Measurements from ENCODE around the gene TLR9.
"Not testable (repeated sequence)": the region's sequence is repeated elsewhere in the genome, so short reads cannot be mapped to it uniquely, and the experiment has no call there.

TLR9 gene

DNA sequence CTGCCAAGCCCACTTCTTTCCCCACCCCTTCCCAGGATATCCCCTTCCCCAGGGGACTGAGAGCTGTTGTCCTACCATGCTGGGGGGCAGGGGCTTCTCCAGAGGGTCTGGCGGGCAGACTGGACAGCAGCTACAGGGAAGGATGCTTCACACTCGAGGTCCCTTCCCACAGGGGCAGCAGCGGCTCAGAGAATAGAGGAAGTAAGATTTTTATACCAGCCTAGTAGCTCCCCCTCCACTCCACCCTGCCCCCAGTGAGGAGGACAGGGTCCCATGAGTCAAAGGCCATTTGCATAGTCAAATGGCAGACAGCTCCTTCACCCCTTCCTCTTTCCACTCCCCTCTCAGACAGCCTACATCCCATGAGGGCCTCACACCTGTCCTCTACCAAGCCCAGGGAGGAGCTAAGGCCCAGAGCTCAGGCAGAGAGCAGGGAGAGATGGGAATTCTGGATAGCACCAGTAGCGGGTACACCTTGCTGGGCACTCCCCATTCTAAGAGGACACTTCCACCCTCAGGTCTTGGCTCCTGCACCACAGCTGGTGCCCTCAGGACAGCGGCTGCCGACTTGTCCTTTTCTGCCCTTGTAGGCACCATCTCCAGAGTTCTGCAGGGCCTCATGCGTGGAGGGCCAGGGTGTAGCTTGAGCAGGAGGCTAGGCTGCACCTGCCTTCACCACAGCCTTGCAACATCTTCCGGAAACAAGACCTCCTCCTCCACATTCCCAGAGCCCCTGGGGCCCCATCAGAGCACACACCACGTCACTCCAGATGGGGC lies at the start of gene TLR9:
TSS of gene TLR9 (minus strand) at position 194 of the 777 bp plus-strand sequence. CDS start at position 78, 116 bp downstream.
- no peak for DNase-seq

DNA sequence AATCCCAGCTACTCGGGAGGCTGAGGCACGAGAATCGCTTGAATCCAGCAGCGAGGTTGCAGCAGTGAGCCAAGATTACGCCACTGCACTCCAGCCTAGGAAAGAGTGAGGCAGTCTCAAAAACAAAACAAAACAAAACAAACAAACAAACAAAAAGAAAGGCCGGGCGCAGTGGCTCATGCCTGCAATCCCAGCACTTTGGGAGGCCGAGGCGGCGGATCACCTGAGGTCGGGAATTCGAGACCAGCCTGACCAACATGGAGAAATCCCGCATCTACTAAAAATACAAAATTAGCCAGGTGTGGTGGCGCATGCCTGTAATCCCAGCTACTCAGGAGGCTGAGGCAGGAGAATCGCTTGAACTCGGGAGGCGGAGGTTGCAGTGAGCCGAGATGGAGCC lies 49.3 kb upstream of the TLR9 start:
- DNase-seq: not testable (repeated sequence)

DNA sequence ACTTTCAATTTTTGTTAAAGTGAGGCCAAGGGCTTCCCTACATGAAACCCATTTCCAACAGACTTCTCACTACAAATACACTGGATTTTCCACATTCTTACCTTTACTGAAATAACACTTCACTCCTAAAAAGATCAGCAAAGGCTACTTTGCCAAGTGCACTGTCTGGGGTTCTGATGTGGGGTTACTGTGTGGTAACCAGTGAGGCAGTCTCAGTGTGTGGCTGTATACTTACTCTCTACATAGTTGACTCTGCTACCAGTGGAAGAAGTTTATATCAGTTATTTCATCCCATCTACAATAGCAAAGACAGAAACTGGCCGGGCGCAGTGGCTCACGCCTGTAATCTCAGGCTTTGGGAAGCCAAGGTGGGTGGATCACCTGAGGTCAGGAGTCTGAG lies 47.4 kb upstream of the TLR9 start:
- no peak for DNase-seq

GRCh38 chr3:52272172-52272571 lies 46.7 kb upstream of the TLR9 start:
- not testable (repeated sequence) for DNase-seq

DNA sequence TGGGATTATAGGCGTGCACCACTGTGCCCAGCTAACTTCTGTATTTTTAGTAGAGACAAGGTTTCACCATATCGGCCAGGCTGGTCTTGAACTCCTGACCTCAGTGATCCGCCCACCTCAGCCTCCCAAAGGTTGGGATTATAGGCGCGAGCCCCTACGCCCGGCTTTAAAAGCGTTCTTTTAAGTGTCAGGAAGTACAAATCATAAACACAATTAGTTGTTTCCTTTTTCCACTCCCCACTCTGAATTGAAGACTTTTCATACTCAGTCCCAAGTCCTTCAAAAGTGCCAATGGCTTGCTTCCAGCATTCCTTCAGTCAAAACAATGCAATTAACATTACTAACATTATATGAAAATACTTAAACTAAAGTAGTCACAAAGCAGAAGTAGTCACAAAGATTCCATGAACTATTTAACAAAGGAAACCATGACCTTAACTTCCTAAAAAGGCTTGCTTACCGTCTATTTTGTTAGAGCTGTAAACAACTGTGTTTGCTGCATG lies 44.9 kb upstream of the TLR9 start:
- no peak for DNase-seq

DNA sequence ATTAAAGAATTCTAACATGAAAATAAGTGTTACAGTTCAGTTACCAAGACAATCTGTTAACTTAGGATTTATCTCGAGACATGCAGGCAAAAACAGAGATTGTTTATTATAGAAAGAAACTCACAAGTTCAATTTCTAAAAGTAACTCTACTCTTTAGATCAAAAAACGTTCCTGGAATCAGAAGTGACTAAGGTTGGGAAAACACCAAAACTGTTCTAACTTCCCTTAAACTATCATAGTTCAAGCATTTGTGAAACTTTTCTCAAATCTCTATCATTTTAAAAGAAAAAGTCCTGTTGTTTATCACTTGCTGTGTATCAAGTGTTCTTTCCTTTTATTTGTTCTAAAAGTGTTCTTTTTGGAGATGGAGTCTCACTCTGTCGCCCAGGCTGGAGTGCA lies 44.3 kb upstream of the TLR9 start:
- no peak for DNase-seq

DNA sequence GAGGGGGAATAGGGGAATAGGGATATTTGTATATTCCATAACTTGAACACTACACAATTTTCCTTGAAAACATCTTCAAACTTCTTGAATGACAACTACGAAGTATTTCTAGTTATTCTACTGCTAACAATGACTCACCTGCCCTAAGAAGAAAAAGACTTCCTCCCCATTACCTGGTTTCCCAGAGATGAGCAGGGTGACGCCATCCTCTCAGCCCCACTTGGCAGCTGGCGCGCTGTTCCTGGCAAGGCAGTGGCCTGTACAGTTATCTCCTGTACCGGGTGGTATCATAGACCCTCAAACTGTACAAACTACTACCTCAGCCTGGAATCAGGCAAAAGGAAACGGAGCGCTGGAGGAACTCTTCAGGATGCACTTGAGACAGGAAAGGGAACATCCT lies 42.6 kb upstream of the TLR9 start:
- no peak for DNase-seq

DNA sequence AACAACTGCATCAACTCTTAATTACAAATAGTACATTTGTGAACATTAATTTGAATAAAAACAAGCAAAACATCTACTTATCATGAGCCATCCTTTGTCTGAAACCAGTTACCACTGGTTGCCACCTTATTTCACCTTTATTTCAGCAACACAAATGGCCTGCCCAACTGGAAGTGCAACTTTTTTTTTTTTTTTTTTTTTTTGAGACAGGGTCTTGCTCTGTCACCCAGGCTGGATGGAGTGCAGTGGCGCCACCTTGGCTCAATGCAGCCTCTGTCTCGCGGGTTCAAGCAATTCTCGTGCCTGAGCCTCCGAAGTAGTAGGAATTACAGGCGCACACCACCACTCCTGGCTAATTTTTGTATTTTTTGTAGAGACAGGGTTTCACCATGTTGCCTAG lies 39.9 kb upstream of the TLR9 start:
- DNase-seq: no peak

- DNase-seq: no peak
Observed at GRCh38 chr3:52262447-52262846, 37.0 kb upstream of the TLR9 start.

GRCh38 chr3:52259448-52259847 lies 34.0 kb upstream of the TLR9 start:
- DNase-seq: no peak

DNA sequence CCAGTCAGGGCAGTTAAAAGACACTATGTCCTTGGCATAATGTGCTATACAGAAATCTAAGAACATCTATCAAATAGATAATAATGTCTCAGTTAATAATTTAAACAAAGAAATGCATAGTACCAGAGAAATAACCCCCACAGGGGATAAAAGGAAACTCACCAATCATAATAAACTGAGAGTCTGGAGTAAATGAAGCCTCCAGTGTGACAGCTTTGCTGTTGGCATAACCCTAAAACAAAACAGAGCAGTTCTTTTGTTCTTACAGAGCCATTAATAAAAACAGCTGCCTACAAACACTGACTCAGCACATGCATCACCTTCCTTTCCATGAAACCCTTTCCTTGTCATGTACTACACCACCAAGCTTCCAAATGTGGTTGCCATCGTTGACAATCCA lies 33.6 kb upstream of the TLR9 start:
- no peak for DNase-seq

DNA sequence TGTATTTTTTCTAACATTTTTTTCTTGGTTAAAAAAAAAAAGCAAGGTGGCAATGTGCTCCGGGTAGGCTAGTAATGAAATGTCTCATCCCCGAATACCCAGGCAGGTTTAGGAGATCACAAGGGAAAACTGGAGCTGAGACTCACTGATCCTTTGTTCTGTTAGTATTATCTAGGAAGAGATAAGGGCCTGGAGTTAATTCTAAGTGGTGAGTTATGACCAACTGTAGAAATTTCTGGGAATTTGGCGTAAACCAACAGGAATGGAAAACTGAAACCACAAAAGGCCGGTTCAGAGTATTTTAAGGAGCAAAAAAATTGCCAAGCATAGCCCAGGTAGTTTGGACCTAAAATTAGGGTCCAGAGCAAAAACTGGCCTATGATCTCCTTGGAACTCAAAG lies 32.5 kb upstream of the TLR9 start:
- no peak for DNase-seq

DNA sequence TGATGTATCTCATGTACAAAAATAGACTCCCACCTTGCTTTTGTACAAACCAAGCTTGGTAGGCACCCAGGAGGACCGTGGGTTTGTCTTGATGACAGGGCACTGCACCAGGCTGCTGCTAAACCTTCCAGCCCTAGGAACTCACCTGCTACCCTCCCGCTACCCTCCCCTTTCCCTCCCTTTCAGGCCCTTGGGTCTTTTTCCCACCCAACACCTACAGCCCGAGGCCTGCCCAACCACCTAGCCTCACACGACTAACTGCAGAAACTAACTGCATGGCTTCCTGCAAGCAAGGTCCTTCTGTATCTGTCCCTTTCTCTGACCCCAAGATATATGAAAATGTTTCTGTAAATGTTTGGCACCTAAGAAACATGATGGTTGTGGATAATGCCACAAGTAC lies 31.2 kb upstream of the TLR9 start:
- no peak for DNase-seq

- DNase-seq: no peak
Observed at GRCh38 chr3:52256159-52256558, 30.7 kb upstream of the TLR9 start.

- no peak for DNase-seq
Observed at GRCh38 chr3:52254608-52255007, 29.2 kb upstream of the TLR9 start.

GRCh38 chr3:52253314-52254304 lies 28.2 kb upstream of the TLR9 start:
- DNase-seq: no peak

DNA sequence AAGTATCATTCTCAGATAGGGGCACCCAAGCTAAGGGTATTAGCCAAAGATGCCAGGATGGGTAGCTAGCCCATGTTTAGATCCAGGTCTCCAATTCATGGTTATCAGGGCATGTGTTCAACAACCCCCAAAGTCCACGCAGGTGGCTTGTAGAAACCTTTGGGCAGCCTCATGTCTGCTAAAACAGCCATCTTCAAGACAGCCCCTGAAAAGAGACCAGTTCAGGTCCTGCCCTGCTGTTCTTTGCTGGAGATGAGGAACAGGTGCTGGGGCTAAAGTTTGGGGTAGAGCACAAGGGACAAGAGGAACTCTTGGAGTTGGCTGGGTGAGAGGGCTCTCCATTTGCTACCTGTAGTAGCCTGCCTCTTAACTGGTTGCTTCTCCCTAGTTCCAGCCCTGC lies 24.7 kb upstream of the TLR9 start:
- DNase-seq: no peak

DNA sequence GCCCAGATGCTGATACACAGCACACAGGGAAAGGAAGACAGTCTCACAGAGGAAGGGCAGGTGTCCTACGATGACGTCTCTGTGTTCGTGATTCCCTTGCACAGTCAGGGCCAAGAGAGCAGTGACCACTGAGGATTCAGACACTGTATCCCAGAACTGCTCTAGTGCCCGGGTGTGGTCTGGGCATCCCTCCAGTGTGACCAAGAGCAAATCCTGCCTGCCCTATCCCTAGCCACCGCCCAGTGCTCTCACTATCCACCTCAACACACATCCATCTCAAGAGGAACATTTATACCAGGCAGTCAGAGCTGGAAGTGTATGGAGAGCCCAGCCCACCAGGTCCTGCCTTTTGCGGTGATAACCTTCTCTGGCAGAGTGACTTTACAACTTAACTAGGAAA lies 24.2 kb upstream of the TLR9 start:
- DNase-seq: no peak

DNA sequence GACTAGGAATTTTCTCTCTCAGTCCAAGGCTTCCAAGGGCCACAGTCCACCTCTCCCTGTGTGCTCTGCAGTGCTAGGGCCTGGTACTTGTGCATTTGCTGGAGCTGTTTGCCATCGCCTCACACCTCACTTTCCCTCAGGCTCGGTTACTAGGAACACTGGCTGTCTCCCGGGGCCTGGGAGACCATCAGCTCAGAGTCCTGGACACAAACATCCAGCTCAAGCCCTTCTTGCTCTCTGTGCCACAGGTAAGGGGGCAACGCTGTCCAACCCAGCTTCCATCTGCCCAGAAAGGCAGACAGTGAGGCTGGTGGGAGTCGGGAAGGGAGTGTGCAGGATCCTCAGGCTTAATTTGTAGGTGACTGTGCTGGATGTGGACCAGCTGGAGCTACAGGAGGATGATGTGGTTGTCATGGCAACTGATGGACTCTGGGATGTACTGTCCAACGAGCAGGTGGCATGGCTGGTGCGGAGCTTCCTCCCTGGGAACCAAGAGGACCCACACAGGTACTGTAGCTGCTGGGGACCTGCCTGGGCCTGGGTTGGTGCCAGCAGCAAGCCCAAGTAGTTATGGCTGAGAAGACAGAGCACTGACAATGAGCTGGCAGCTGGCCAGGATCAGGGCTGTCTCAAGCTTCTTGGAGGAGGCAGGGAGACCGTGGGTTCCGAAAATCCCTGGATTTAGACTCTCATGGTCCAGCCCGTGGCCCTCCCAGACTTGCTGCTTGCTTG lies 23.5 kb upstream of the TLR9 start:
- DNase-seq: no peak

- no peak for DNase-seq
Observed at GRCh38 chr3:52248165-52248541, 22.7 kb upstream of the TLR9 start.

DNA sequence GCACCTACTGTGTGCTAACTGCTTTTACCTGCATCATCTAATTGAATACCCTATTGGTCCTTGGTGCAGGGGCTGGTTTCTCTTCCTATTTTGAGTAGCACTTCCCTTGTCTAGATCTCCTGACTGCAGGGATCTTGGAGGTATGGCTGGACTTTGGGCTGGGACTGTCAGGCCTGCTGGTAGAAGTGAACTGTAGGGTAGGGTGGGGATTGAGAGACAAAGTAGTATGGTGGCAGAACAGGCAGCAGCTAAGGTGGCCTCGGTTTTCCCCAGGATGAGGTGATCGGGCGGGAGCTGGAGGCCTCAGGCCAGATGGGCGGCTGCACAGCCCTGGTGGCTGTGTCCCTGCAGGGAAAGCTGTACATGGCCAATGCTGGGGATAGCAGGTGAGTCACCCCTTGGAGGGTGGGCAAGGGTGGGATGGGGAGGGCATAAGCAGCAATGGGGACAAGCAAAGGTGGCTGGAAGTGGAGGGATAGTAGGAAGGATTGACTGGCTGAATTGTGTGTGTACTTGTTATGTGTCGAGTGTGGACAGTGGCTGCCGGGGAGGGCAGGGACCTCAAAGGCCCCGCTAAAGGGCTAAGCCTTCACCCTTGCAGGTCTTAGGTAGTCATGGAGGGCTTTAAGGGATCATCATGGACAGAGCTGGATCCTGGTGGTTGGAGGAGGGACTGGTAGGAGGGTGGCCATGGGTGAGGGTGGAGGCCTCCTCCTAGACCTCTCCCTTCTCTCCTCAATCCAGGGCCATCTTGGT lies 22.1 kb upstream of the TLR9 start:
- DNase-seq: no peak

- no peak for DNase-seq
Observed at GRCh38 chr3:52246728-52247408, 21.4 kb upstream of the TLR9 start.
